Activated CD8-positive, alpha-beta T cell treated with anti-CD3 and anti-CD28 coated beads for 36 hours (primary cell): ENCODE results near the gene CYTH3. TPM values are rescaled to one million over a fixed set of nuclear protein-coding genes. Genes with fewer than 3 reads are reported as not detected.
"Not testable (repeated sequence)": the region's sequence is repeated elsewhere in the genome, so short reads cannot be mapped to it uniquely, and the experiment has no call there.

Source experiments
- ATAC-seq: fragments of 200-7000 bp; cut with Tn5 transposase; one replicate; pipeline ENCODE4 v1.10.0; 2021; ENCODE audit warnings: mild to moderate bottlenecking, moderate library complexity
- CTCF ChIA-PET: fragments of 350-600 bp; sonication (Branson Sonifier 250); formaldehyde crosslinking; loops from one replicate; lab custom pipeline; 2021; ENCODE audit warnings: antibody characterized with exemption; lab: Charles Lee
- POLR2A ChIA-PET: fragments of 350-600 bp; sonication (Branson Sonifier 250); formaldehyde crosslinking; loops from one replicate; lab custom pipeline; 2021; ENCODE audit warnings: antibody characterized with exemption; lab: Charles Lee
- DNase-seq: peaks from one replicate; pipeline ENCODE4 v3.0.0-alpha.2; 2020
- H3K27ac Mint-ChIP-seq: one replicate; pipeline ENCODE4 v1.8.0; 2021; ENCODE audit warnings: mild to moderate bottlenecking, mixed read lengths
- H3K27me3 Mint-ChIP-seq: one replicate; pipeline ENCODE4 v1.8.0; 2021; ENCODE audit warnings: mixed read lengths
- H3K36me3 Mint-ChIP-seq: one replicate; pipeline ENCODE4 v1.8.0; 2021; ENCODE audit warnings: low read depth, mixed read lengths
- H3K4me1 Mint-ChIP-seq: one replicate; pipeline ENCODE4 v1.8.0; 2021; ENCODE audit warnings: low read depth, mixed read lengths
- H3K4me3 Mint-ChIP-seq: one replicate; pipeline ENCODE4 v1.8.0; 2021; ENCODE audit warnings: mild to moderate bottlenecking, moderate library complexity, mixed read lengths
- H3K9me3 Mint-ChIP-seq: one replicate; pipeline ENCODE4 v1.8.0; 2021; ENCODE audit warnings: mixed read lengths
- CTCF ChIP-seq: fragments of 200-600 bp; IDR thresholded peaks from one replicate; pipeline ENCODE4 v1.8.0; 2022; ENCODE audit warnings: antibody characterized with exemption, mild to moderate bottlenecking
- intact Hi-C: fragments of 100-400 bp; cut with micrococcal nuclease; formaldehyde crosslinking; loops from one replicate; pipeline ENCODE4 v1.10.0; 2022
- total RNA-seq, 2 experiments: library from RNA; stranded (reverse); gene quantifications; one replicate each; pipeline ENCODE4 v1.2.3, GENCODE V29; 2021

Gene CYTH3
- total RNA-seq, 2 experiments from 2014 or later, result 0.92 to 2.3 TPM

- no peak overlapping the region for H3K4me3 Mint-ChIP-seq
- POLR2A ChIA-PET, result no interaction called here
- H3K27ac Mint-ChIP-seq, result no peak overlapping the region
- intact Hi-C loops, result no loop called here
- no peaks in the 10 kb centered on the region for H3K36me3 Mint-ChIP-seq
- H3K4me1 Mint-ChIP-seq, result no peaks in the 10 kb centered on the region
- no peaks in the 10 kb centered on the region for H3K9me3 Mint-ChIP-seq
- no peak for ATAC-seq
- CTCF ChIA-PET, result no interaction called here
- no peak for TF ChIP-seq CTCF
- DNase-seq, result no peak
- no peaks in the 10 kb centered on the region for H3K27me3 Mint-ChIP-seq
Observed at GRCh38 chr7:6299774-6300173, 27.4 kb upstream of the CYTH3 start.

GRCh38 chr7:6294839-6295238 lies 22.4 kb upstream of the CYTH3 start:
- no peak for TF ChIP-seq CTCF
- no peak for ATAC-seq
- H3K27me3 Mint-ChIP-seq, result no peaks in the 10 kb centered on the region
- ChIA-PET CTCF (no interaction called here), POLR2A (interaction anchor here (1.0 kb wide), 1 partner anchor 161 kb away, joined by 3 read pairs; no protein-coding TSS in a partner anchor)
- H3K9me3 Mint-ChIP-seq, result no peaks in the 10 kb centered on the region
- peaks cover 3% of the 10 kb centered on the region for H3K4me1 Mint-ChIP-seq
- intact Hi-C loops, result no loop called here
- H3K4me3 Mint-ChIP-seq, result no peak overlapping the region
- H3K36me3 Mint-ChIP-seq, result no peaks in the 10 kb centered on the region
- H3K27ac Mint-ChIP-seq, result no peak overlapping the region
- DNase-seq, result no peak

- DNase-seq, result no peak
- ATAC-seq, result no peak
- POLR2A ChIA-PET, result no interaction called here
- intact Hi-C loops, result no loop called here
- Mint-ChIP-seq H3K9me3 (no peaks in the 10 kb centered on the region), H3K4me3 (no peak overlapping the region), H3K4me1 (peaks cover 3% of the 10 kb centered on the region), H3K36me3 (no peaks in the 10 kb centered on the region), H3K27me3 (no peaks in the 10 kb centered on the region), H3K27ac (no peak overlapping the region)
- no peak for TF ChIP-seq CTCF
- CTCF ChIA-PET, result no interaction called here
Observed at GRCh38 chr7:6293202-6293601, 20.8 kb upstream of the CYTH3 start.

- H3K27ac Mint-ChIP-seq, H3K9me3 Mint-ChIP-seq, H3K4me1 Mint-ChIP-seq, H3K4me3 Mint-ChIP-seq, CTCF ChIA-PET, ATAC-seq, H3K36me3 Mint-ChIP-seq, H3K27me3 Mint-ChIP-seq, intact Hi-C loops, DNase-seq, POLR2A ChIA-PET: not testable (repeated sequence)
Observed at GRCh38 chr7:6291941-6292340, 19.5 kb upstream of the CYTH3 start.

GRCh38 chr7:6291531-6291930 lies 19.1 kb upstream of the CYTH3 start:
- Mint-ChIP-seq H3K9me3 (no peaks in the 10 kb centered on the region), H3K4me3 (no peak overlapping the region), H3K27ac (no peak overlapping the region), H3K36me3 (no peaks in the 10 kb centered on the region), H3K27me3 (no peaks in the 10 kb centered on the region), H3K4me1 (peaks cover 3% of the 10 kb centered on the region)
- DNase-seq (no peak), ATAC-seq (no peak)
- intact Hi-C loops, result no loop called here
- CTCF ChIA-PET, result no interaction called here
- TF ChIP-seq CTCF, result no peak
- POLR2A ChIA-PET, result no interaction called here

- no peaks in the 10 kb centered on the region for H3K9me3 Mint-ChIP-seq
- CTCF ChIA-PET, result interaction anchor here (1.1 kb wide), 1 partner anchor 34 kb away, joined by 3 read pairs; no protein-coding TSS in a partner anchor
Observed at GRCh38 chr7:6290319-6290741, 17.9 kb upstream of the CYTH3 start.

More at GRCh38 chr7:6290319-6290741, 17.9 kb upstream of the CYTH3 start:
- H3K36me3 Mint-ChIP-seq, result no peaks in the 10 kb centered on the region
- no peak for DNase-seq
- no peak overlapping the region for H3K27ac Mint-ChIP-seq
- H3K4me3 Mint-ChIP-seq, result no peak overlapping the region
- TF ChIP-seq CTCF, result no peak
- H3K27me3 Mint-ChIP-seq, result no peaks in the 10 kb centered on the region
- intact Hi-C loops, result no loop called here
- POLR2A ChIA-PET, result no interaction called here
- peaks cover 3% of the 10 kb centered on the region for H3K4me1 Mint-ChIP-seq
- no peak for ATAC-seq
